Measurements from ENCODE around the gene PHYKPL. TPM values are rescaled to one million over a fixed set of nuclear protein-coding genes. Genes with fewer than 3 reads are reported as not detected.

Gene PHYKPL
- total RNA-seq, 3 donors from 2014 or later (not counting 1 experiment from before 2014, with no cell fraction given), result 111 to 134 (median 131) TPM

DNA sequence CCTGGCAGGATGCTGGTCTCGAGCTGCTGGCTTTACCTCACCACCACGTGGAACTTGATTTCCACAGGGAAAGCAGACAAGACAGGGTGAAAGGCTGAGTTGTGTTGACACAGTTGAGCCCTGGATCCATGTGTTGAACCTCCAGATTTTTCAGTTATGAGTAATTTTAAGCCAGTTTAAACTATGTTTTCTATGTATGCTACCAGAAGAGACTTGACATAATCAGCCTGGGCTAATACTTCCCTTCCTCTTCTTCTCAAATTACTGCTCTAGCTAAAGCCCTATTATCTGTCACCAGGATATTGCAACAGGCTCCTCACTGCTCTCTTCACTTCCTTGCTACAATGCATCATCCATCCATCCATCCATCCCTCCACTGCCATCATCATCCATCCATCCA lies 12.0 kb upstream of the PHYKPL start:
- 88% methylated on average over 2 of the region's 2 CpGs for WGBS (ENCODE audit: insufficient coverage)
- H3K4me1 Mint-ChIP-seq, result peaks cover 17 to 49% of the 10 kb centered on the region in 2 donors
- TF ChIP-seq, protein P1, sequence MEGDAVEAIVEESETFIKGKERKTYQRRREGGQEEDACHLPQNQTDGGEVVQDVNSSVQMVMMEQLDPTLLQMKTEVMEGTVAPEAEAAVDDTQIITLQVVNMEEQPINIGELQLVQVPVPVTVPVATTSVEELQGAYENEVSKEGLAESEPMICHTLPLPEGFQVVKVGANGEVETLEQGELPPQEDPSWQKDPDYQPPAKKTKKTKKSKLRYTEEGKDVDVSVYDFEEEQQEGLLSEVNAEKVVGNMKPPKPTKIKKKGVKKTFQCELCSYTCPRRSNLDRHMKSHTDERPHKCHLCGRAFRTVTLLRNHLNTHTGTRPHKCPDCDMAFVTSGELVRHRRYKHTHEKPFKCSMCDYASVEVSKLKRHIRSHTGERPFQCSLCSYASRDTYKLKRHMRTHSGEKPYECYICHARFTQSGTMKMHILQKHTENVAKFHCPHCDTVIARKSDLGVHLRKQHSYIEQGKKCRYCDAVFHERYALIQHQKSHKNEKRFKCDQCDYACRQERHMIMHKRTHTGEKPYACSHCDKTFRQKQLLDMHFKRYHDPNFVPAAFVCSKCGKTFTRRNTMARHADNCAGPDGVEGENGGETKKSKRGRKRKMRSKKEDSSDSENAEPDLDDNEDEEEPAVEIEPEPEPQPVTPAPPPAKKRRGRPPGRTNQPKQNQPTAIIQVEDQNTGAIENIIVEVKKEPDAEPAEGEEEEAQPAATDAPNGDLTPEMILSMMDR (IDR thresholded peaks at IDR 0.05), result no peak
- ATAC-seq (no peak), DNase-seq (no peak)
- intact Hi-C loops (cut with micrococcal nuclease), result no loop called here
- peaks cover 0 to 1% of the 10 kb centered on the region in 2 donors for H3K27me3 Mint-ChIP-seq (ENCODE audit: low read depth in 2 of 2)
- Histone ChIP-seq H3K4me1 (ENCODE audit: control insufficient read depth, insufficient read depth, low read length) (peaks cover 86% of the 10 kb centered on the region), H3K27me3 (ENCODE audit: control insufficient read depth, insufficient read depth, low read length) (no peaks in the 10 kb centered on the region), H3K27ac (ENCODE audit: low read length) (no peak overlapping the region), H3K4me3 (ENCODE audit: low read length) (no peak overlapping the region), H3K9me3 (ENCODE audit: control insufficient read depth, insufficient read depth, low read length) (no peaks in the 10 kb centered on the region), H3K36me3 (ENCODE audit: control insufficient read depth, insufficient read depth, low read length) (no peaks in the 10 kb centered on the region)
- H3K4me3 Mint-ChIP-seq, result no peak overlapping the region
- no peaks in the 10 kb centered on the region for H3K36me3 Mint-ChIP-seq
- H3K9me3 Mint-ChIP-seq, result peaks cover 0 to 1% of the 10 kb centered on the region in 2 donors
- H3K27ac Mint-ChIP-seq, result peak overlapping the region in 1 of 2 donors; percentile 5

DNA sequence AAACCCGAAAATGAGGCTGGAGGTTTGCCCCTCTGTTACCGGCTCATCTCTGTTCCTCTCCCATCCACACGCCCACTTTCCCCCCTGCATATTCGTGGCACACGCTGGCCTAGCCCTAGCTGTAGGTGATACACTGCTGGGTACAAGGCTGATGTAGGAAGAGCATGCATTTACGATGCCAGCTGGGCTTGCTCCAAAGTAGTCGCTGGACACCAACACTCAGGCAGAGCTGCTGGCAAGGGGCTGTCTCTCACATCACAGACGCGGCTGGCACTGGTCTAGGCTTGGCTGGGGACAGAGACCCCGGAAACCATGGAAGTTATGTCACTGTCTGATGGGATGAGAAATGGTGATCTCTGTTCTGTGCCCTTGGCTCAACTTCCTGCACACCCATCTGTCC lies 9.8 kb upstream of the PHYKPL start:
- intact Hi-C loops (cut with micrococcal nuclease), result no loop called here
- no peak overlapping the region for H3K27ac ChIP-seq (ENCODE audit: low read length)

DNA sequence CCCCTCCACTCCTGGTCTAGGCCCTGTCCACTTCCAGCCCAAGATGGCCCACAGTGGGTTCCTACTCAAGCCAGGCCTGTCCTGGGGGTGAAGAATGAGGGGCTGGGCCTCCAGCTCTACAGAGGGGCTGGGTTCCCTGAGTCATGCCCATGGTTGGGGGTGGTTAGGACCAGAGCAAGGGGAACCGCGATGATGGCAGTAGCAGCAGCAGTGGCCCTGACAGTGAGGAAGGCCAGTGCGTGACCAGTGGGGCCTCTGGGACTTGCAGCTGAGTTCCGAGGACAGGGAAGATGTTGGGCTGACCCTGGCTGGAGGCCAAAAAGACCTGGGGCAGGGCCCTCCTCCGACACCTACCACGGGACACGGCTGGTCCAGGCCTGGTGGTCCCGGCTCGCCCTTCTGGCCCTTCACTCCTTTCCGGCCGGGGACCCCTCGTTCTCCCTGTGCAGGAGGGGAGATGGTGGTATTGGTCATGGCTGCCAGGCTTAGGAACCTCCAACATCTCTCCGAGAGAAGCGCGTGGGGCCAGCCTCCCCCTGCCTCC lies 9.2 kb upstream of the PHYKPL start:
- Mint-ChIP-seq H3K4me3 (no peak overlapping the region), H3K27ac (peak overlapping the region; percentile 79 to 98), H3K9me3 (no peaks in the 10 kb centered on the region), H3K27me3 (ENCODE audit: low read depth in 2 of 2) (no peaks in the 10 kb centered on the region), H3K36me3 (no peaks in the 10 kb centered on the region), H3K4me1 (peaks cover 21 to 56% of the 10 kb centered on the region in 2 donors)
- Histone ChIP-seq H3K27me3 (ENCODE audit: control insufficient read depth, insufficient read depth, low read length) (no peaks in the 10 kb centered on the region), H3K36me3 (ENCODE audit: control insufficient read depth, insufficient read depth, low read length) (no peaks in the 10 kb centered on the region), H3K27ac (ENCODE audit: low read length) (peak overlapping the region; percentile 86), H3K4me1 (ENCODE audit: control insufficient read depth, insufficient read depth, low read length) (peaks cover 85% of the 10 kb centered on the region), H3K9me3 (ENCODE audit: control insufficient read depth, insufficient read depth, low read length) (no peaks in the 10 kb centered on the region), H3K4me3 (ENCODE audit: low read length) (no peak overlapping the region)
- ATAC-seq, result peak in 2 of 3 donors; percentile 4 to 17
- WGBS (ENCODE audit: insufficient coverage), result 70% methylated on average over 15 of the region's 15 CpGs
- no peak for DNase-seq
- TF ChIP-seq, protein P1 (IDR thresholded peaks at IDR 0.05), result no peak
- intact Hi-C loops (cut with micrococcal nuclease), result no loop called here

More for the DNA sequence above, 9.8 kb upstream of the PHYKPL start:
- H3K27me3 ChIP-seq (ENCODE audit: control insufficient read depth, insufficient read depth, low read length), result no peaks in the 10 kb centered on the region
- Mint-ChIP-seq H3K27me3 (ENCODE audit: low read depth in 2 of 2) (no peaks in the 10 kb centered on the region), H3K4me1 (peaks cover 14 to 56% of the 10 kb centered on the region in 2 donors), H3K4me3 (peak overlapping the region; percentile 13), H3K36me3 (no peaks in the 10 kb centered on the region), H3K9me3 (no peaks in the 10 kb centered on the region), H3K27ac (peak overlapping the region; percentile 34 to 98)
- TF ChIP-seq, protein P1 (IDR thresholded peaks at IDR 0.05), result no peak
- H3K4me1 ChIP-seq (ENCODE audit: control insufficient read depth, insufficient read depth, low read length), result peaks cover 85% of the 10 kb centered on the region
- H3K9me3 ChIP-seq (ENCODE audit: control insufficient read depth, insufficient read depth, low read length), result no peaks in the 10 kb centered on the region
- no peaks in the 10 kb centered on the region for H3K36me3 ChIP-seq (ENCODE audit: control insufficient read depth, insufficient read depth, low read length)
- H3K4me3 ChIP-seq (ENCODE audit: low read length), result no peak overlapping the region
- ATAC-seq (no peak), DNase-seq (peak in 1 of 2 donors; percentile 38)
- 84% methylated on average over 8 of the region's 10 CpGs for WGBS (ENCODE audit: insufficient coverage)

DNA sequence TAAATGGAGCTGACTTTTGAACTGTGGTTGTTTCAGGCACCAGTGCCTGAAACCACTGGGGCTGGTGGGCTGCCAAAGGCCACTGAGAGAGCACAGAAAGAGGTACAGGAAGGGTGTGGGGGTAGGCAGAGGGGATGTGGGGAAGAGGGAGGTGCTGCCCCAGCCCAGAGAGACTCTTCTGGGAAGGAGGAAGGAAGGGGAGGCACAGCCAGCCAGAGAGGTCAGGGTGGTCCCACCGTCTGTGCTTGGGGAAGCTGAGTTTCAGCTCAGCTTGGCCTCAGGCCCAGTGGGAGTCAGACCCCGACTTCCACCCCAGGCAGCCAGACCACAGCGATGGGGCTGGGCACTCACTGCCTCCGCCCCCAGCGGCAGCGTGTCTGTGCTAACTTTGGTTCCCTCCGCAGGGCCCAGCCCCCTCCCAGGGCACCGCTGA lies 8.6 kb upstream of the PHYKPL start:
- ATAC-seq, result peak in 2 of 3 donors; percentile 14 to 20
- Mint-ChIP-seq H3K9me3 (no peaks in the 10 kb centered on the region), H3K4me1 (peaks cover 26 to 60% of the 10 kb centered on the region in 2 donors), H3K27ac (peak overlapping the region; percentile 79 to 98), H3K36me3 (no peaks in the 10 kb centered on the region), H3K27me3 (ENCODE audit: low read depth in 2 of 2) (no peaks in the 10 kb centered on the region), H3K4me3 (peak overlapping the region; percentile 65)
- Histone ChIP-seq H3K4me1 (ENCODE audit: control insufficient read depth, insufficient read depth, low read length) (peaks cover 85% of the 10 kb centered on the region), H3K36me3 (ENCODE audit: control insufficient read depth, insufficient read depth, low read length) (no peaks in the 10 kb centered on the region), H3K4me3 (ENCODE audit: low read length) (no peak overlapping the region), H3K27me3 (ENCODE audit: control insufficient read depth, insufficient read depth, low read length) (no peaks in the 10 kb centered on the region), H3K9me3 (ENCODE audit: control insufficient read depth, insufficient read depth, low read length) (no peaks in the 10 kb centered on the region), H3K27ac (ENCODE audit: low read length) (peak overlapping the region; percentile 86)
- WGBS (ENCODE audit: insufficient coverage), result 9% methylated on average over 8 of the region's 8 CpGs
- intact Hi-C loops (cut with micrococcal nuclease), result no loop called here
- TF ChIP-seq, protein P1 (IDR thresholded peaks at IDR 0.05), result no peak
- DNase-seq, result peak in 1 of 2 donors; percentile 42

All from natural killer cell (primary cell).